ENCODE measurements around the gene DHRSX.
"Not testable (repeated sequence)": the region's sequence is repeated elsewhere in the genome, so short reads cannot be mapped to it uniquely, and the experiment has no call there.

Gene DHRSX

GRCh38 chrX:2389324-2389723 is 111.5 kb downstream of the DHRSX start:
- no peak for DNase-seq

DNA sequence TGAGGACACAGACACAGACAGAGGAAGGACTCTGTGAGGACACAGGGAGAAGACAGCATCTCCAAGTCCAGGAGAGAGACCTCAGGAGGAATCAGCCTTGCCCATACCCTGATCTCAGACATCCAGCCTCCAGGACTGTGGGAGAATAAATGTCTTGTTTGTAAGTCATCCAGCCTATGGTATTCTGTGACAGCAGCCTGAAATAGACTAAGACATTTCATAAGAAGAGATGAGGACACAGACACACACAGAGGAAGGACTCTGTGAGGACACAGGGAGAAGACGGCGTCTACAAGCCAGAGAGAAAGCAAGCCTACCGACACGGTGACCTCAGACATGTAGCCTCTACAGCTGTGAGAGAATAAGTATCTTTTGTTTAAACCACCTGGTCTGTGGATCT is 112.1 kb downstream of the DHRSX start:
- DNase-seq: no peak

DNA sequence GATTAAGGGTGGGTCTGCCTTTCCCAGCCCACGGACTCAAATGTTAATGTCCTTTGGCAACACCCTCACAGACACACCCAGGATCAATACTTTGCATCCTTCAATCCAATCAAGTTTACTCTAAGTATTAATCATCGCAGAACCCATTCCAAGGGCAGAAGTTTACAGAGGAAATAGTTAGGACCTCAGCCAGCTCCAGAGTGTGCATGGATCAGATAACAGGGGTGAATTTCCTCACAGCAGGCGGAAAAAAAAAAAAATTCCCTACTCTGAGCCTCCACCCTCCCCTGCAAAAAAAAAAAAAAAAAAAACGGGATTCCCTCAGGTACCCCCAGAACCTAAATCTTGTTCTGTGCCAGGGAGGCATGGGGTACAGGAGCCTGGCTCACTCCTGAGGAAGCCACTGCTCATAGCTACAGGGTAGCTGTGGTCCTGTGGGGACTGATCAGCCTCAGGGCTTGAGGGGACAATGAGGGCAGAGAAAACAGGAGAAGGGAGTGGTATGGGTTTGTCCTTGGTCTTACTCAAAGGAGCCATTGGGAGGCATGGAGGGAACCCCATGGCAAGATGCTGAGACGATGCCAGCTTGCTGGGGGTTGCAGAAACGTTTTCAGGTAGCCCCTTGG is 113.0 kb downstream of the DHRSX start:
- no peak for DNase-seq

GRCh38 chrX:2385224-2385623 is 115.6 kb downstream of the DHRSX start:
- DNase-seq: no peak

GRCh38 chrX:2384486-2384885 is 116.3 kb downstream of the DHRSX start:
- no peak for DNase-seq

- no peak for DNase-seq
These were observed 117.0 kb downstream of the DHRSX start for GRCh38 chrX:2383735-2384134.

- no peak for DNase-seq
These were observed 117.6 kb downstream of the DHRSX start for GRCh38 chrX:2383144-2383543.

DNA sequence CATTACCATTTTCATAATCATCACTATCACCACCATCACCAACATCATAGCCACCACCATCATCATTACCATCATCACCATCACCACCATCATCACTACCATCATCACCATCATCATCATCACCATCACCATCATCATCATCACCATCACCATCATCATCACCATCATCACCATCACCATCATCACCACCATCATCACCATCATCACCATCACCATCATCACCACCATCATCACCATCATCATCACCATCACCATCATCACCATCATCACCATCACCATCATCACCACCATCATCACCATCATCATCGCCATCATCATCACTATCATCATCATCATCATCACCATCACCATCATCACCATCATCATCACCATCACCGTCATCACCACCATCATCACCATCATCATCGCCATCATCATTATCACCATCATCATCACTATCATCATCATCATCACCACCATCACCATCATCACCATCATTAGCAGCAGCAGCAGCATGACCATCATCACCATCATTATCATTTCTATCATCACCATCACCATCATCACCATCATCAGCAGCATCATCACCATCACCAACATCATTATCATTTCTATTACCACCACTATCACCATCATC is 118.2 kb downstream of the DHRSX start:
- not testable (repeated sequence) for DNase-seq

DNA sequence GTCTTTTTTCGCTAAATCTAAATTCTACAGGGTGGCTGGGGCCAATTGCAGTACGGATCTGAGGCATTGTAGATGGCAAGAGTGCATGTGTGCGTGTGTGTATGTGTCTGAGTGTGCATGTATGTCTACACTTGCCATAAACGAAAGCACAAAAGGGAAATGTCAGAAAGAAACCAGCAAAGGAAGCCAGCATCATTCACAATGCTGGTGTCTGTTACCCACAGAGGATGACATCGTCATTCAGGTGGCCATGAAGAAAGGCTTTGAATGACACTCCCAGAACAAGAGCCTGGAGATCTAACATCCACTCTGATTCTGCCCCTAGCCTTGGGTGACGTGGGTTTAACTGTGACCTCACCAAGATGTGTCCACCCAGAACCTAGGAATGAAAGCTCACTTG is 124.6 kb downstream of the DHRSX start:
- no peak for DNase-seq

DNA sequence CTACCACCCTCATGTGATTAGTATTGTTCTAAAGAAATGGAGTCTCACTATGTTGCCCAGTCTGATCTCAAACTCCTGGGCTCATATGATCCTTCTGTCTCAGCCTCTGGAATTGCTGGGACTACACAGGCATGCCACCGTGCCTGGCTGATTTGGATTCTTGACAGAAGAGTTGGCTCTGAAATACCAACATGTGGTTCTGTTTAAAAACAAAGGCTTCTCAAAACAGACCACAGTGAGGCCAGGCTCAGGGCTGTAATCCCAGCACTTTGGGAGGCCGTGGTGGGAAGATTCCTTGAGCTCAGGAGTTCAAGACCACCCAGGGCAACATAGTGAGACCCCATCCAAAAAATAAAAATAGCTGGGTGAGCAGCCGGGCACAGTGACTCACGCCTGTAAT is 126.7 kb downstream of the DHRSX start:
- DNase-seq: no peak

GRCh38 chrX:2373615-2374014 is 127.2 kb downstream of the DHRSX start:
- no peak for DNase-seq

DNA sequence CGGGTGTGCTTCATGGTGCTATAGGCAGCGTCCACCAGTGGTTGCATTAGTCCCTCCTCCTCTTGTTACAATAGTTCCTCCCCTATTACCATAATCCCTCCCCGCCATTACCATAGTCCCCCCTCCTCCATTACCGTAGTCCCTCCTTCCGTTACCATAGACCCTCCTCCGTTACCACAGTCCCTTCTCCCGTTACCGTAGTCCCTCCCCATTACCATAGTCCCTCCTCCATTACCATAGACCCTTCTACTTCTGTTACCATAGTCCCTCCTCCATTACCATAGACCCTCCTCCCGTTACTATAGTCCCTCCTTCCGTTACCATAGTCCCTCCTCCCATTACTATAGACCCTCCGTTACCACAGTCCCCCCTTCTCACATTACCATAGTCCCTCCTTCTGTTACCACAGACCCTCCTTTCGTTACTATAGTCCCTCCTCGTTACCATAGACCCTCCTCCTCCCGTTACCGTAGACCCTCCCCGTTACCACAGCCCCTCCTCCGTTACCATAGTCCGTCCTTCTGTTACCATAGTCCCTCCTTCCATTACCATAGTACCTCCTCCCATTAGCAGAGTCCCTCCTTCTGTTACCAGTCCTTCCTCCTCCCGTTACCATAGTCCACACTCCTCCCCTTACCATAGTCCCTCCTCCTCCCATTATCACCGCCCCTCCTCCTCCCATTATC is 129.6 kb downstream of the DHRSX start:
- no peak for DNase-seq

GRCh38 chrX:2370456-2370855 is 130.3 kb downstream of the DHRSX start:
- no peak for DNase-seq

DNA sequence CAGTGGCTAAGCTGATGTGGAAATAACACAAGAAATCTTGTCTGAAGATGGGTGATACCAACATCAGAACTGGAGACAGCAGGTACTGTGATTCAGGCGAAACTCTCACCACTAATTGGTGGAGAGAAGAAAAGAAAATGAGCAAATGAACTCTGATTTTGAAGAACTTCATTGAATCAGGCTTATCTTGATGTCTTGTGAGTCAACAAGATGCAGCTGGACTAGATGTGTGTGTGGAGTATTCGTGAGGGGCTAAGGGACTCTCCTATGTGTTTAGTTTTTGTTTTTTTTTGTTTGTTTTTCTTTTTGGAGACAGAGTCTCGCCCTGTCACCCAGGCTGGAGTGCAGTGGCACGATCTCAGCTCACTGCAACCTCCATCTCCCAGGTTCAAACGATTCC is 131.6 kb downstream of the DHRSX start:
- no peak for DNase-seq

GRCh38 chrX:2360731-2361130 is 140.0 kb downstream of the DHRSX start:
- no peak for DNase-seq

GRCh38 chrX:2359522-2359921 is 141.3 kb downstream of the DHRSX start:
- DNase-seq: not testable (repeated sequence)

DNA sequence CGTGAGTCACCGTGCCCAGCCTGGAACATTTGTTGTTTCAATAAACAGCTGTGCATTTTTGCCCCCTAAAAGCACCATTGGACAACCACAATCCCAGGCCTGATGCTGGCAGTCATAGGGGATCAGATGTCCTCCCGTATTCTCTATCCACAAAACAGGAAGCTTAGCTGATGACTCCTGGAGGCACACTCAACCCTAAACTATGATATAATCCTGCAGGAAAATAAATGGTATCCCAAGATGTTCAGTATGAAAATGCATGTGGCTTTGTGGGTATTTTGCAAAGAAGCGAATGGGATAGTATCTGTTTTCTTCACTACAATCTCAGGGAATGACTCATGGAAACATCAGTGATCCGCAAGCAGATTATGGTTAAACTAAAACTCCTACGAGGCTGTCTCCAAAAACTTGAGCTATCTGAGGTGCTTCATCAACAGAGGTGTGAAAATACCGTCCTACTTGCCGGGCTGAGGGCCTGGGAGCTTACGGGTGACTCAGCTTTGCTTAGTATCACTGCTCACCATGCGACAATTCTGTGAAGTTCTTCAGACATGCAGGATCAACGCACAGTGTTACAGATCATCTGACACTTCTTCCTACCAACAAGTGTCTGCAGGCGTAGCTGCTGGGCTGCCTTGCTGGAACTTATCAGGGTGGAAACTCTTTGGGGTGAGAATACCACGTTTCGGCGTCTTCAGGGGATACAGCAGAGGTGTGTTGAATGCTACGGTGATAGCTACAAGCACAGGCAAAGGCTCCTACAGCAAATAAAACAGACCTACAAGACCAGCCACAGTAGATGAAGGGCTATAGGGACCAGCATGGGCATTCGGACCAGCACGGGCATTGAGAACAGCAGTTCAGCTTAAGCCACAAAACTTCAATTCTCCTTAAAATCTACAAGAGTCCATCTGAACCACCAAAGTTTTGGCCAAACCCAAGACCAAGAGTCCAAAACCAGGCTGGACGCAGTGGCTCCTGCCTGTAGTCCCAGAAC is 148.5 kb downstream of the DHRSX start:
- no peak for DNase-seq

GRCh38 chrX:2351321-2351720 is 149.5 kb downstream of the DHRSX start:
- DNase-seq: no peak

DNA sequence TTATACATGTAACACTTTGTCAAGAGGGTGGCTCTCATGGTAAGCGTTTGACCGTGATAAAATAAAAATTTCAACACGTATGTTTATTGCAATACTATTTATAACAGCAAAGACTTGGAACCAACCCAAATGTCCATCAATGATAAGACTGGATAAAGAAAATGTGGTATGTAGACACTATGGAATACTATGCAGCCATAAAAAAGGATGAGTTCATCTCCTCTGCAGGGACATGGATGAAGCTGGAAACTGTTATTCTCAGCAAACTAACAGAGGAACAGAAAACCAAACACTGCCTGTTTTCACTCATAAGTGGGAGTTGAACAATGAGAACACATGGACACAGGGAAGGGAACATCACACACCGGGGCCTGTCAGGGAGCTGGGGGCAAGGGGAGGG is 150.1 kb downstream of the DHRSX start:
- not testable (repeated sequence) for DNase-seq

DNA sequence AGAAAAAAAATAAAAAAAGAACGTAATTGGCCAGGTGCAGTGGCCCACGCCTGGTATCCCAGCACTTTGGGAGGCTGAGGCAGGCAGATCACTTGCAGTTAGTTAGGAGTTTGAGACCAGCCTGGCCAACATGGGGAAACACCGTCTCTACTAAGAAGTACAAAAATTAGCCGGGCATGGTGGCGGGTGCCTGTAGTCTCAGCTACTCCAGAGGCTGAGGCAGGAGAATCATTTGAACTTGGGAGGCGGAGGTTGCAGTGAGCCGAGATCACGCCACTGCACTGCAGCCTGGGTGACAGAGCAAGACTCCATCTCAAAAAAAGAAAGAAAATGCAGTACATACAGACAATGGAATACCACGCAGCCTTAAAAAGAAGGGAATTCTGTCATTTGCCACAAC is 150.7 kb downstream of the DHRSX start:
- DNase-seq: not testable (repeated sequence)

DNA sequence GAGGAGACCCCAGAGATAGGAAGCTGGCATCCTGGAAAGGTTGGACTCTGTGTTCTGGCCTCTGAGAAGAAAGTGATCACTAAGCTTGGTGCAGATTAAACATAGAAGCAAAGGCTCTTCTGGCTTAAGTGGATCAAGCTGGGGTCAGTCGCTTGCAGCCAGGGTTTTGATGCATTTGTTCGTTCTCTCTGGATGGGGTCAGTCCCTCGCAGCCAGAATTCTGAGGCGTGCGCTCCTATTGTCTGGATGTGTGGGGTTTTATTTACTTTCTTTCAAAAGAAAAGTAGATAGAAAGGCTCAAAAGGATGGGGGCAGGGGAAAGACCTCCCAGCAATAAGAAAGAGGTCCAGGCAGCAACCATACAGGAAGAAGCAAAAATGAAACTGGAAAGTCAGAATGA is 152.6 kb downstream of the DHRSX start:
- DNase-seq: no peak

DNA sequence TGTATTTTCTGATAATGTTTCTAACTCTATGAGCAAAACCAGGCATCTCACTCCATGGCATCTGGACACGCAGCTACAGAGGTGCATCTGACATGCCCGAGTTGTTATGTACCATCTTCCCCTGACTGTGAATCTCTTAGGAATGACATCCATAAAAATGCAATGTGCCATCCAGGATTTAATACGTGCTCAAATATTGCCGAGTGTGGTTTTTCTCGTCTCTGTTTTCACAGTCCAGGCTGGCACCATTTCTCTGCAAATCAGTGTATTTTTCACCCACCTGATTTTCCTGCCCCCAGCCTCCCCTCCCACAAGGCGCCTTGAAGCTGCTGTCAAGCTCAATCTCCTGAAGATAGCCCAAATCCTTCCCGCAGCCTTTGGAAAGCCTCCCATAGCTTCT is 154.6 kb downstream of the DHRSX start:
- no peak for DNase-seq

DNA sequence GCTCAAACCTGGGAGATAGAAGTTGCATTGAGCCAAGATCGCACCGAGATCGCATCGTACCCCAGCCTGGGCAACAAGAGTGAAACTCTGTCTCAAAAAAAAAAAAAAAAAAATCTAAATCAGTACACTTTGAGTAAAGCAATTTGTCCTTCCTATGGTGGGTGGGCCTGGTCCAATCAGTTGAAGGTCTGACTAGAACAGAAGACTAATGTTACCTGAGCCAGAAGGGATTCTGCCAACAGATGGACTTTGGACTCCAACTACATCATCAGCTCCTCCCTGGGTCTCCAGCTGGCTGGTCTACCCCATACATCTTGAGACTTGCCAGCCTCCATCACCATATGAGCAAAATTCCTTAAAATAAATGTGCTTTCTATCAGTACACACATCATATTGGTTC is 155.2 kb downstream of the DHRSX start:
- DNase-seq: no peak

All from NCI-H510A (cell line).